GM20431 (cell line): ENCODE data around the gene C19orf38.

ENCODE experiments used
- in situ Hi-C: fragments of 300-500 bp; cut with MseI, MboI; formaldehyde crosslinking; loops from one replicate; pipeline ENCODE4 v1.15.0; 2020; ENCODE audit warnings: low sequenced_read_pairs; ENCODE audit not compliant: unreplicated experiment

The C19orf38 gene

DNA sequence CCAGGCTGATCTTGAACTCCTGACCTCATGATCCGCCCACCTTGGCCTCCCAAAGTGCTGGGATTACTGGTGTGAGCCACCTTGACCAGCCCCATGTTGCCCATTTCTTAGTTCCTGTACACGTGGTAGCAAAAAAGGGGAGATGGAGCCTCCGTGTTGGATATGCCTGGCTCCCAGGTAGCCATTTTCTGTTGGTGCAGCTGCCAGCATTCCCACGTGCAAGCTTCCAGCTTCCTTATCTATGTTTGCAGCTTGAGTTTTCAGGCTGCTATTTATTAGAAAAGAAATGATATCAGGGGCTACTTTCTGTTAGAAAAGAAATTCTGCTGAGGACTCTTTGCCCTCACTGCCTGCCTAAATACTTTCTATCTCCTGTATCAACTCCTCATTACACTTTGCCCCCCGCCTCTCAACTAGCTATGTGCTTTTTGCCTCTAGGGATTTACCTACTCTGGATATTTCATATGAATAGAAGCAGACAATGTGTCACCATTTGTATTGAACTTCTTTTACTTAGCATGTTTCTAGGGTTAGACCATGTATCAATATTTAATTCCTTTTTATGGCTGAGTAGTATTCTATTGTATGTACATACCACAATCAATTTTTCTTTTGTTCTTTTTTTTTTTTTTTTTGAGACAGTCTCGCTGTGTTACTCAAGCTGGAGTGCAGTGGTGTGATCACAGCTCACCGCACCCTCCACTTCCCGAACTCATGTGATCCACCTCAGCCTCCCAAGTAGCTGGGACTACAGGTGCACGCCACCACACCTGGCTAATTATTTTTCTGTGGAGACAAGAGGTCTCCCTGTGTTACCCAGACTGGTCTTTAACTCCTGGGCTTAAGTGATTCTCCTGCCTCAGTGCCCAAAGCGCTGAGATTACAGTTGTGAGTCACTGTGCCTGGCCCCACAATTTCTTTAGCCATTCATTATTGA lies 8.8 kb upstream of the C19orf38 start:
- in situ Hi-C loops: no loop called here

DNA sequence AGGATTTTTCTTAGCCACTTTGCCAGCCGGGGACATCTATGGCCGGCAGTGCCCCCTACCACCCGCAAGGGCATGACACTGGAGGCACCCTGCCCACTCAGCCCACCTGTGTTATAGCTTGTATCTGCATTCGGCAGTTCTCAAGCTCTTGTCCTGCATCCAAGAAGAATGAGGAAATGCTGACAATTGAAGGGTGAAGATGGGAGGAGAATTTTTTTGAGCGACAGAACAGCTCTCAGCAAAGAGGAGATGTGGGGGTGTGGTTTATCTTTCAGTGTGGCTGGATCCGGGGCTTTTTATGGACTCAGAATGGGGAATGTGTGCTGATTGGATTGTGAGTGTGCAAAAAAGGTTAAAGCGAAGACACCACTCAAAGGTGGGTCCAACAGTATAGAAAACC lies 5.4 kb upstream of the C19orf38 start:
- in situ Hi-C loops: no loop called here

DNA sequence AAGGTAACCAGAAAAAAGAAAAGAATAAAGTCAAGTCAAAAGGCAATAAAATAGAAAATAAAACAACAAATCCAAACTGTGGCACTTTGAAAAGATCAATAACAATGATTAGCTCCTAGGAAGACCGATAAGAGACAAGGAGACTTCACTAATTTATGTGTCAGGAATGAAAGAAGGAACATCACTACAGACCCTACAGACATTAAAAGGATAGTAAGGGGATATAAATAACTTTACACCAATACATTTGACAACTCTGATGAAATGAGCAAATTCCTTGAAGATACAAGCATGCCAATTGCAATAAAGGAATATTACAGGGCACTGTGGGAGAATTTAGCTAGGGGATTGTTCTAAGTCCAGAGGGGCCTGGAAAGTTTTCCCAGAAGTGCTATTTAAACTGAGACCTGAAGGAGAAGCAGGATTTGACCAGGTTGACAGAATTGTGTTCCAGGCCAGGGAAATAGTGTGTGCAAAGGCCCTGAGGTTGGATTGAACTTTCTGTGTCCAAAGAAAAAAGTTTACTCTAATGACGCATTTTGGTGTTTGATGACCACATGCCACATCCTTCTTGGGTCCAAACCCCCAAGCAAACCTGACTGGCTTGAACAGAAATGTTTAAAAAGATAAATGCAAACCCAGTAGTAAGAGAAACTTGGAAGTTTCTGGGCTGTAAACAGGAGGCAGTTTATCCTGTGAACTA lies 1.6 kb upstream of the C19orf38 start:
- in situ Hi-C loops: no loop called here

DNA sequence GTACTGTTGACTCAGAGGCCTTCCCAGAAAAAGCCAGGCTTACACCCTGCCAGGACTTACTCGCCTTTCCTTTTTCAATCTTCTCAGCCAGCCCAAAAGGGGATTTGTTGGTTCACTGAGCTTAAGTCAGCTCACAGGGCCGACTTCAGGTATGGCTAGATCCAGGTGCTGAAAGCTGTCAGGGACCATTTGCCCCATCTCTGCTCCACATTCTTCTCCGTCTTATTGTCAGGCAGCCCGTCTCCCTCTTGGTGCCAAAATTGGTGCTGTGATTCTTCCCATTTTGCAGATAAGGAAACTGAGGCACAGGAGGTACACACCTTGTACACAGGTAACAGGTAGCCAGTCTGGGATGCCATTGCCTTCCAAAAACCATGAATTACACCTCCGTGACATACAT lies 2.4 kb downstream of the C19orf38 start:
- in situ Hi-C loops: loop anchor here (25.0 kb wide), 1 partner anchor 138 kb away; the partner anchor contains the start of genes DNM2 and QTRT1

DNA sequence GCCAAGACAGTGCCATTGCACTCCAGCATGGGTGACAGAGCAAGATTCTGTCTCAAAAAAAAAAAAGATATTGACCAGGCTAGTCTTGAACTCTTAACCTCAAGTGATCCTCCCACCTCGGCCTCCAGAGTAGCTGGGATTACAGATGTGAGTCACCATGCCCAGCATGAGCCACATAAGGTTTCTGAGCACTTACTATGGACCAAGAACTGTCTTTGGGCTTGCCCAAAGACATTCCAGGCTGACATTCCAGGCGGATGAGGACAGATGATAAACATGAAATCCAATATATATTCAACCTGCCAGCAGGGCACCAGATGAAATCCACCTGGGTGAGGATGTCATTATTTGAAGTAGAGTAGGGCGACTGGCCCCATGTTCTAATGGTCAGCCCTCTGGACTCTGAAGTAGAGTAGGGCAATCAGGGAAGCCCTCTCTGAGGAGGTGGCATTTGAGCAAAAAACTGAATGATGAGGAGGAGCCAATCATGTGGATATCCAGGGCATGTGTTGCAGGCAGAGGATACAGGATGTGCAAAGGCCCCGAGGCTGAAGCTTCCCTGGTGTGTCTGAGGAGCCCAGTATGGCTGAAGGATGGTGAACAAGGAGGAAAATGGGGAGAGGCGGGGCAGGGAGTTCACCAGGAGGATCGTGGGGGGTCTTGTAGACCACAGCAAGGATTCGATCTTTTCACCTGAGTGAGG lies 4.0 kb downstream of the C19orf38 start:
- in situ Hi-C loops: loop anchor here (25.0 kb wide), 1 partner anchor 140 kb away; the partner anchor contains the start of genes DNM2 and QTRT1

DNA sequence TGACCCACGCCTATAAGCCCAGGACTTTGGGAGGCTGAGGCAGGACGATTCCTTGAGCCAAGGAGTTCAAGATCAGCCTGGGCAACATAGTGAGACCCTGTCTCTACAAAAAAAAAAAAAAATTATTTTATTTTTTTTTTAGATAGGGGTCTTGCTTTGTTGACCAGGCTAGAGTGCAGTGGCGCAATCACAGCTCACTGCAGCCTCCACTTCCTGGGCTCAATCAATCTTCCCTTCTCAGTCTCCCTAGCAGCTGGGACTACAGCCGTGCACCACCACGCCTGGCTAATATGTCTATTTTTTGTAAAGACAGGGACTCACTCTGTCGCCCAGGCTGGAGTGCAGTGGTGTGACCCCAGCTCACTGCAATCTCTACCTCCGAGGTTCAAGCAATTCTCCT lies 4.7 kb downstream of the C19orf38 start:
- in situ Hi-C loops: loop anchor here (25.0 kb wide), 1 partner anchor 141 kb away; the partner anchor contains the start of genes DNM2 and QTRT1

DNA sequence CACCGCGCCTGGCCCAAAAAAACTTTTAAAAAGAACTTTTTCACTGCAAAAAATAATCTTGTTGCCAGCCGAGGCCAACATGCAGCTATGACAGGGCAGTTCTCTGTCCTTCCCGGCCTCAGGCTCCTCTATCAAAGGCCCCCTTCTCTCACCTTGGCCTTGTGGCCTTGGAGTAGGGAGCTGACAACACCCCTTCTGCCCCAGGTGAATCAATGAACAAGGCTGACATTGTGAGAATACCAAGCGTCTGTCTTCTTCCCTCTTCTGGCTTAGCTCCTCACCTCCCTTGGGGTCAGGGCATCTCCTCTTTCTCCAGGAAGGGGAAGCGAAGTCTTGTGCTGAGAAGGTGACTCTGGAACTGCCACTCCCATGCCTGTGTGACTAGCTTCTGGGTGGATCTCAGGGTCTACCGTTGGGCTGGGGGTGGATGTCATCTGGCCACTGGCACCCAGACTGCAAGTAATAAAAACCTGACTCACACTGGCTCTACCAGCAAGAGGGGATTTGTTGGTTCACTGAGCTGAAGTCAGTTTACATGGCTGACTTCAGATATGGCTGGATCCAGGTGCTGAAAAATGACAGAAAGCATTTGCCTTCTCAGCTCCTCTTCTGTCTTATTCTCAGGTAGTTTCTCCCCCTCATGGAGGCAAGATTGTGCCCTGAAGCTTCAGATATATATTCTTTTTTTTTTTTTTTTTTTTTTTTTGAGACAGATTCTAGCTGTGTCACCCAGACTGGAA lies 6.3 kb downstream of the C19orf38 start:
- in situ Hi-C loops: loop anchor here (25.0 kb wide), 1 partner anchor 142 kb away; the partner anchor contains the start of genes DNM2 and QTRT1

DNA sequence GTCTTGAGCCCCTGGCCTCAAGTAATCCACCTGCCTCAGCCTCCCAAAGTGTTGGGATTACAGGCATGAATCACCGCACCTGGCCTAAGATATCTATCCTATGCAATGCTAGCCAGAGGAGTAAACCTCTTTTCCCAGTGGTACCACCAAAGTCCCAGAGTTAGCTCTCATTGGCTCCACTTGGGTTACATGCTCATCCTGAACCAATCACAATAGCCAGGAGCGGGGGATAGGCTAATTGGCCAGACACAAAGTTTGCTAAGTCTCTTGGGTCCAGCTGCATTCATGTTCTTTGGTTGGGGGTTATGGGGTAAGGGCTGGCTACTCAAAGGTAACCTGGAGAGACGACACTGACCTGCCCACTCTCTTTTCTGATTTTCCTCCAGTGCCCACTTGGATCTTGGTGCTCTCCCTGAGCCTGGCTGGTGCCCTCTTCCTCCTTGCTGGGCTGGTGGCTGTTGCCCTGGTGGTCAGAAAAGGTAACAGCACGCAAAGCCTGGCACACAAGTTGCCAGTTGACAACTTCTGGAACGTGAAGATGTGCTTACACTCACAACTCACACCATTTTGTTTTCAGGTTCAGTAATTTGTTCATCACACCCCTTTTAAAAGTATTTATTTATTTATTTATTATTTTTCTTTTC lies 7.8 kb downstream of the C19orf38 start:
- in situ Hi-C loops: loop anchor here (25.0 kb wide), 1 partner anchor 144 kb away; the partner anchor contains the start of genes DNM2 and QTRT1

DNA sequence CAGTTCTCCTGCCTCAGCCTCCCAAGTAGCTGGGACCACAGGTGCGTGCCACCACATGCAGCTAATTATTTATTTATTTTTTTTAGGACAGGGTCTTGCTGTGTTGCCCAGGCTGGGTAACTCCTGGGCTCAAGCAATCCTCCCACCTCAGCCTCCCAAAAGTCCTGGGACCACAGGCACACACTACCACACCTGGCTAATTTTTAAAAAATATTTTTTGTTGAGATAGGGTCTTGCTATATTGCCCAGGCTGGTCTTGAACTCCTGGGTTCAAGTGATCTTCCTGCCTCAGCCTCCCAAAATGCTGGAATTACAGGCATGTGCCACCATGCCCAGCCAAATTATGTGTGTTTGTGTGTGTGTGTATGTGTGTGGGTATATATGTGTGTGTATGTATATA lies 8.7 kb downstream of the C19orf38 start:
- in situ Hi-C loops: loop anchor here (25.0 kb wide), 1 partner anchor 145 kb away; the partner anchor contains the start of genes DNM2 and QTRT1

DNA sequence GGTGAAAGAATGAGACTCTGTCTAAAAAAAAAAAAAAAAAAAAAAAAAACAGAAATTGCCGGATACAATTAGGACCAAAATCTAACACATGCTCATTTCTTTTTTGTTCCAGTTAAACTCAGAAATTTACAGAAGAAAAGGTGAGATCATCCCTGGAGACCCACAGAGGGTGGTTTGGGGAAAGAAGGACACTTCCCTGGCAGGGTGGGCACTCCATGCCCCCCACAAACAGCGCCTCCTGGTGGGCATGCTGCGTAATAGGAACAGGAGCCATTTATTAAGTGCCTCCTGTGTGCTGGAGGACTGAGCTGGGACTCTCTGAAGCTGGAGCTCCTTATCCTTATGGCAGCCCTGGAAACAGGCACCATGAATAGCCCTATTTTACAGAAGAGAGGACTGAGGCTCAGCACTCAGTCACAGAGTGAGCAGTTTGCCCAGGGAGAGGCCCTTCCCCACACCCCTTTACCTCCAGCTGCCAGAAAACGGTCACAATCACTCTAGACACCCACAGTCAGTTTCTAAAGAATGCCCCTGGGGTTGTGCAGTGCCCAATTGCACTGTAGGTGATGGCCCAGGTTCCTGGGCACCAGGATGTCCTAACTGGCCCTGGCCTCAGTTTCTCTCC lies 10.1 kb downstream of the C19orf38 start:
- in situ Hi-C loops: loop anchor here (25.0 kb wide), 1 partner anchor 146 kb away; the partner anchor contains the start of genes DNM2 and QTRT1

DNA sequence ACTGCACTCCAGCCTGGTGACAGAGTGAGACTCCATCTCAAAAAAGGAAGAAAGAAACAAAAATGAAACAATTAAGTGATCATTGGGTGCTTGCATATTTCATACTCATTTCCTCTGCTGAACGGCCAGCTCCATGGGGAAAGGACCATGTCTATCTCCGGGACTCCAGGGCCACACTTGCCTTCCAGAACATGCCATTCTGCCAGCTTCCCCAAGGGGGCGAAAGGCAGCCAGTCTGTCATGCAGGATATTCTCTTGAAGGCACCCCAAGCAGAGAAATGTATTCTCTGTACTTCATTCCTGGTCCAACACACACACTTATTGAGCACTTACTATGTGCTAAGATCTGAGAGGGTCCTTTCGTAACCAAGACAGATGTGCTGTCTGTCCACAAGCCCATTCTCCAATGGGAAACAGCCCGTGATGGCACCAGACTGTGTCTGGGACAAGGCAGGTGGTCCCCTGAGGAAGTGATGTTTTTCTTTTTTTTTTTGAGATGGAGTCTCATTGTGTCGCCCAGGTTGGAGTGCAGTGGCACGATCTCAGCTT lies 13.0 kb downstream of the C19orf38 start:
- in situ Hi-C loops: loop anchor here (25.0 kb wide), 1 partner anchor 149 kb away; the partner anchor contains the start of genes DNM2 and QTRT1

DNA sequence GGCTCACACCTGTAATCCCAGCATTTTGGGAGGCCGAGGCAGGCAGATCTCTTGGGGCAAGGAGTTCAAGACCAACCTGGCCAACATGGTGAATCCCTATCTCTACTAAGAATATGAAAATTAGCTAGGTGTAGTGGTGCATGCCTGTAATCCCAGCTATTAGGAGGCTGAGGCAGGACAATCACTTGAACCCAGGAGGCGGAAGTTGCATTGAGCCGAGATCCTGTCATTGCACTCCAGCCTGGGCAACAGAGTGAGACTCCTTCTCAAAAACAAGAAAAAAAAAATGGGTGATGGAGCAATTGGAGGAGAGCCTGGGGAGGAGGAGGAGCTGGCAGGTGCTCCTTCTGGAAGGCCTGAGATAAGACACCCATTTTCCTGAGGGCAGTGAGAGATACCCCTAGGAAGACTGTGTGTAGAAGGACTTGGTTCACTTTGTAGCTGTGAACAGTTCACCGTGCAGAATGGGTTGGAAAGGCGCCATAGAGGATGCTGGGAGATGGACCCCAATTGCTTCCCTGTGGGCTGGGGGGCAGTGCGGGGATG lies 14.4 kb downstream of the C19orf38 start:
- in situ Hi-C loops: loop anchor here (25.0 kb wide), 1 partner anchor 150 kb away; the partner anchor contains the start of genes DNM2 and QTRT1

DNA sequence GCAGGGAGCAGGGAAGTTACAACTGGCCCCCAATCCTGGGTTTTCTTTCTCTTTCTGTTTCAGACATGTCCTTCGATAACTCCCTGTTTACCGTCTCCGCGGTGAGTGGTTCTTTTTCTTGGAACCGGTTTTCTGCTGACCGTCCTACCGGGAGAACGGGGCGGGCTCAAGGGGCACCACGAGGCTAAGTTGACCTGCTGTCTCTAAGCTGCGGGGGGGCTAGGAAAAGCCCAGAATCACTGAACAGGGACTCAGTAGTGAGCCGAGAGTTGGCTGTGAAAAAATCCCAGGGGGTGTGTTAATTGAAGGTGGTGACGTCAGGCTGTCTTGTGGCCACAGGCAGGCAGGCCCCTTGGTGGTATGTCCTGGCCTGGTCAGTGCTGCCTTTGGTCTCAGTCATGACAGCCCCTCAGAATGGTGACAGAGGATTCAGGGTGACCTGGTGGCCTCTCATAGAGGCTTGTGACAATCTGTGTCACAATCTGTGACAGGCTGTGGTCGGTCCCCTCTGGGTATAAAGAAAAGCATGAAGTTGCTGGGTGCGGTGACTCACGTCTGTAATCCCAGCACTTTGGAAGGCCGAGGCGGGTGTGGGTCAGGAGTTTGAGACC lies 15.0 kb downstream of the C19orf38 start:
- in situ Hi-C loops: loop anchor here (25.0 kb wide), 1 partner anchor 151 kb away; the partner anchor contains the start of genes DNM2 and QTRT1

DNA sequence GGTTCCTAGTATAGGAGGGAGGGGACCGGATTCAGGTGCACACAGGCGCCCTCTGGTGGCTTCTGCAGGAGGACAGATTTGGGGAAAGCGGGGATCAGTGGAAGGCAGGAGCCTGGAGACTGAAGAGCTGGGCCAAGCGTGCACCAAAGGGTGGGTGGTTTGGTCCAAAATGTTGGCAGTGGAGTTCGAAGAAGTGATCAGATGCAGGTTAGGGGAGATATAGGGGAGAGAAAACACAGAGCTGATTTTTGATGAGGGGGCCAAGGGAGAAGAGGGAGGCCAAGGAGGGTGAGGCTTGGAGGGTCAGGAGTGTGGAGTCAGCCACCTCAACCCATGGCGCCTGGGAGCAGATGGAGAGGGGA lies 16.3 kb downstream of the C19orf38 start:
- in situ Hi-C loops: loop anchor here (25.0 kb wide), 1 partner anchor 152 kb away; the partner anchor contains the start of genes DNM2 and QTRT1

DNA sequence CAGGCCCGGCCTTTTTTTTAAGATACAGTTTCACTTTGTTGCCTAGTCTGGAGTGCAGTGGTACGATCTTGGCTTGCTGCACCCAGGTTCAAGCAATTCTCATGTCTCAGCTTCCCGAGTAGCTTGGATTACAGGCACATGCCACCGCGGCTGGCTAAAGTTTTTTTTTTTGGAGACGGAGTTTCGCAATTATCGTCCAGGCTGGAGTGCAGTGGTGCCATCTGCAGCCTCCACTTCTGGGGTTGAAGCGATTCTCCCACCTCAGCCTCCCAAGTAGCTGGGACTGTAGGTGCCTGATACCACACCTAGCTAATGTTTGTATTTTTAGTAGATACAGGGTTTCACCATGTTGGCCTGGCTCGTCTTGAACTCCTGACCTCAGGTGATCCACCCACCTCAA lies 18.3 kb downstream of the C19orf38 start:
- in situ Hi-C loops: loop anchor here (25.0 kb wide), 1 partner anchor 154 kb away; the partner anchor contains the start of genes DNM2 and QTRT1

DNA sequence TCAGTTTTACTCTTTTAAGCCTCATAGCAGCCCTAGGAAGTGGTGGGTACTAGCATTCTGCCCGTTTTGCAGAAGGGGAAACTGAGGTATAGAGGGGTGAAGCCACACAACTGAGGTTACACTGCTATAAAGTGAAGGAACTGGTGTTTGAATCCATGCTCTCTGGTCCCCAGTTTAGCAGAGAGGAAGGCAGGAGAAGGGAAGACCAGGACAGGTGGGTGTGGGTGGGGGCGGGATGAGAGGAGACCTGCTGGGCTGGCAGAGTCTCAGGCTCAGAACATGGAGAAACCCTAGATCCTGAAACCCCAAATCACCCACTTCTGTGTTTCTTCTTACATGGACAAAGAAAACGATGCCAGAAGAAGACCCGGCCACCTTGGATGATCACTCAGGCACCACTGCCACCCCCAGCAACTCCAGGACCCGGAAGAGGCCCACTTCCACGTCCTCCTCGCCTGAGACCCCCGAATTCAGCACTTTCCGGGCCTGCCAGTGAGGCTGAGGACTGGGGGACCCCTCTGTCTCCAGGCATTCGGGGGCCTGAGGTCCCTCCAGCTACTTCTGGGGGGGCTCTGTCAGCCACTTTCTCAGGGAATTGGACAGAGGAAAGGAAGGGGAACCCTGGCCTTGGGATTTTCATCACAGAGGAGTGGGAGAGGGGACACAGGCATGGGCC lies 20.8 kb downstream of the C19orf38 start:
- in situ Hi-C loops: loop anchor here (25.0 kb wide), 1 partner anchor 157 kb away; the partner anchor contains the start of genes DNM2 and QTRT1
